GM10248 (cell line): Measurements from ENCODE around the gene PCDHGA10.
A peak's percentile ranks its signal among the peaks of the same experiment; 100 is the strongest.

Source experiments
- CTCF ChIA-PET: fragments of 300-600 bp; sonication (Branson Sonifier 250); formaldehyde crosslinking; extraction: SDS; loops from one replicate; lab custom pipeline; 2021; ENCODE audit warnings: antibody characterized with exemption; lab: Yijun Ruan, JAX
- POLR2A ChIA-PET: fragments of 350-650 bp; sonication (Branson Sonifier 250); formaldehyde crosslinking; extraction: SDS; loops from one replicate; lab custom pipeline; 2020; ENCODE audit warnings: antibody characterized with exemption; lab: Yijun Ruan, JAX
- DNase-seq: peaks from one replicate; pipeline ENCODE4 v3.0.0; 2012; ENCODE audit errors: extremely low spot score
- TF ChIP-seq, protein P1 (sequence below): IDR thresholded peaks from 2 replicates; pipeline ENCODE4 v1.5.1; 2012; ENCODE audit warnings: mild to moderate bottlenecking, low read depth; ENCODE audit errors: extremely low read depth, missing control alignments, control extremely low read depth

Gene PCDHGA10

DNA sequence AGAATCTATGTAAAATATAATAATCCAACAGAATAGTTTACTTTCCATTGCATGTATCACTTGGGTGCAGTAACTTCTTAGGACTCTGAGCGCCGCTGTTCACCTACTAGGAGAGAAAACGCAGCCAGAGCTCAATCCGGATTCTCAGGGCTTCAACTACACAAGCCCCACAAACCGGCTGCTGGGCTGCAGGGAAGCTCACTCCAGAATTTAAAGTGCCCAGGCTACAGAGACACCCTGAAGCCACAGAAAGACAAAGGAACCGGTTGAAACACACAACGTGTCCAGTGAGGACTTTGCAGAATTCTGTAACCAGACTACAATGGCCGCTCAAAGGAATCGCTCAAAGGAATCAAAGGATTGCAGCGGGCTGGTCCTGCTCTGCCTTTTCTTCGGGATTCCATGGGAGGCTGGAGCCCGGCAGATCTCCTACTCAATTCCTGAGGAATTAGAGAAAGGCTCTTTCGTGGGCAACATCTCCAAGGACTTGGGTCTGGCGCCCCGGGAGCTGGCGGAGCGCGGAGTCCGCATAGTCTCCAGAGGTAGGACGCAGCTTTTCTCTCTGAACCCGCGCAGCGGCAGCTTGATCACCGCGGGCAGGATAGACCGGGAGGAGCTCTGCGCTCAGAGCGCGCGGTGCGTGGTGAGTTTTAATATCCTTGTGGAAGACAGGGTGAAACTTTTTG is at the start of gene PCDHGA10:
Gene PCDHGA10 (plus strand): TSS at position 134 of the 686 bp plus-strand sequence. CDS start 189 bp downstream, at position 323.
- POLR2A ChIA-PET: no interaction called here
- TF ChIP-seq, protein P1, sequence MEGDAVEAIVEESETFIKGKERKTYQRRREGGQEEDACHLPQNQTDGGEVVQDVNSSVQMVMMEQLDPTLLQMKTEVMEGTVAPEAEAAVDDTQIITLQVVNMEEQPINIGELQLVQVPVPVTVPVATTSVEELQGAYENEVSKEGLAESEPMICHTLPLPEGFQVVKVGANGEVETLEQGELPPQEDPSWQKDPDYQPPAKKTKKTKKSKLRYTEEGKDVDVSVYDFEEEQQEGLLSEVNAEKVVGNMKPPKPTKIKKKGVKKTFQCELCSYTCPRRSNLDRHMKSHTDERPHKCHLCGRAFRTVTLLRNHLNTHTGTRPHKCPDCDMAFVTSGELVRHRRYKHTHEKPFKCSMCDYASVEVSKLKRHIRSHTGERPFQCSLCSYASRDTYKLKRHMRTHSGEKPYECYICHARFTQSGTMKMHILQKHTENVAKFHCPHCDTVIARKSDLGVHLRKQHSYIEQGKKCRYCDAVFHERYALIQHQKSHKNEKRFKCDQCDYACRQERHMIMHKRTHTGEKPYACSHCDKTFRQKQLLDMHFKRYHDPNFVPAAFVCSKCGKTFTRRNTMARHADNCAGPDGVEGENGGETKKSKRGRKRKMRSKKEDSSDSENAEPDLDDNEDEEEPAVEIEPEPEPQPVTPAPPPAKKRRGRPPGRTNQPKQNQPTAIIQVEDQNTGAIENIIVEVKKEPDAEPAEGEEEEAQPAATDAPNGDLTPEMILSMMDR: peak; percentile 77
- CTCF ChIA-PET: interaction anchor here (0.7 to 12.7 kb wide), 53 partner anchors 8 to 607 kb away, joined by 3 to 180 read pairs (median 5); partner anchors contain the start of genes HDAC3, PCDHB14, PCDHB15 and PCDHGA11
- DNase-seq: peak; percentile 73

DNA sequence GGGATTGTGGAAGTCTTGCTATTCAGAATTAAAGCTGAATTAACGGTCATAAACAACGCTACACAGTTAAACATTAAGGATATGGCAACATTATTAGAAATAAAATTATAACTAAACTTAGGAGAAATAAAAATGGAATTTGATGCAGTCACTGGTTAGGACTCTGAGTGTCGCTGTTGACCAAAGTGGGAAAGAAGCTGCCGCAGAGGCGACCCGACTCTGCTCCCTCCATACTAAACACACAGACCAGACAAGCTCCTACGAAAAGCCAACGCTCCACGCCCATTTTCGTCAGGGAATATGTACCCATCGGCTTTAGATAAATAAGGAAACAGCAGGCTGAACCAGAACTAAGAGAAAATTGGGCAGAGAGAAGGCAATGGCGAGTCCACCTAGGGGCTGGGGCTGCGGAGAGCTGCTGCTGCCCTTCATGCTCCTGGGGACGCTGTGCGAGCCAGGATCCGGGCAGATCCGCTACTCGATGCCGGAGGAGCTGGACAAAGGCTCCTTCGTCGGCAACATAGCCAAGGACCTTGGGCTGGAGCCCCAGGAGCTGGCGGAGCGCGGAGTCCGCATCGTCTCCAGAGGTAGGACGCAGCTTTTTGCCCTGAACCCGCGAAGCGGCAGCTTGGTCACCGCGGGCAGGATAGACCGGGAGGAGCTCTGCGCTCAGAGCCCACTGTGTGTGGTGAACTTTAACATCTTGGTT is 48.7 kb upstream of the PCDHGA10 start, which contains the start of gene PCDHGA5:
Gene PCDHGA5 (plus strand): TSS at position 211 of the 709 bp plus-strand sequence. CDS start 169 bp downstream, at position 380.
- POLR2A ChIA-PET: no interaction called here
- DNase-seq: no peak
- TF ChIP-seq, protein P1: no peak
- CTCF ChIA-PET: interaction anchor here (0.8 to 1.5 kb wide), 4 partner anchors 9 to 193 kb away, joined by 3 to 6 read pairs (median 4); partner anchors contain the start of genes PCDHGA10 and PCDHGA4

DNA sequence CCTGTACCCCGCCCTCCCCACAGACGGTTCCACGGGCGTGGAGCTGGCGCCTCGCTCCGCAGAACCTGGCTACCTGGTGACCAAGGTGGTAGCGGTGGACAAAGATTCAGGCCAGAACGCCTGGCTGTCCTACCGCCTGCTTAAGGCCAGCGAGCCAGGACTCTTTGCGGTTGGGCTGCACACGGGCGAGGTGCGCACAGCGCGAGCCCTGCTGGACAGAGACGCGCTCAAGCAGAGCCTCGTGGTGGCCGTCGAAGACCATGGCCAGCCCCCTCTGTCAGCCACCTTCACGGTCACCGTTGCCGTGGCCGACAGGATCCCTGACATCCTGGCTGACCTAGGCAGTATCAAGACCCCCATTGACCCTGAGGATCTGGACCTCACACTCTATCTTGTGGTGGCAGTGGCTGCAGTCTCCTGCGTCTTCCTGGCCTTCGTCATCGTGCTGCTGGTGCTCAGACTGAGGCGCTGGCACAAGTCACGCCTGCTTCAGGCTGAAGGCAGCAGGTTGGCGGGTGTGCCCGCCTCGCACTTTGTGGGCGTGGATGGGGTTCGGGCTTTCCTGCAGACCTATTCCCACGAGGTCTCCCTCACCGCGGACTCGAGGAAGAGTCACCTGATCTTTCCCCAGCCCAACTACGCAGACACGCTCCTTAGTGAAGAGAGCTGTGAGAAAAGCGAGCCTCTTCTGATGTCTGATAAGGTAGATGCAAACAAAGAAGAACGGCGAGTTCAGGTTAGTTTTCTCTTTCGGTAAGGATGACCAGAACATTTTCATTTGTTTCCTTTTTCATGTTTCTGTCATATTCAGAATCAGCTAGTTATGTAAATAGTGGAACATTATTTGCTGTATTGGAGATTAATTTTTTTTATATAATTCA is 46.5 kb upstream of the PCDHGA10 start:
- CTCF ChIA-PET: no interaction called here
- POLR2A ChIA-PET: no interaction called here
- DNase-seq: no peak
- TF ChIP-seq, protein P1: no peak

DNA sequence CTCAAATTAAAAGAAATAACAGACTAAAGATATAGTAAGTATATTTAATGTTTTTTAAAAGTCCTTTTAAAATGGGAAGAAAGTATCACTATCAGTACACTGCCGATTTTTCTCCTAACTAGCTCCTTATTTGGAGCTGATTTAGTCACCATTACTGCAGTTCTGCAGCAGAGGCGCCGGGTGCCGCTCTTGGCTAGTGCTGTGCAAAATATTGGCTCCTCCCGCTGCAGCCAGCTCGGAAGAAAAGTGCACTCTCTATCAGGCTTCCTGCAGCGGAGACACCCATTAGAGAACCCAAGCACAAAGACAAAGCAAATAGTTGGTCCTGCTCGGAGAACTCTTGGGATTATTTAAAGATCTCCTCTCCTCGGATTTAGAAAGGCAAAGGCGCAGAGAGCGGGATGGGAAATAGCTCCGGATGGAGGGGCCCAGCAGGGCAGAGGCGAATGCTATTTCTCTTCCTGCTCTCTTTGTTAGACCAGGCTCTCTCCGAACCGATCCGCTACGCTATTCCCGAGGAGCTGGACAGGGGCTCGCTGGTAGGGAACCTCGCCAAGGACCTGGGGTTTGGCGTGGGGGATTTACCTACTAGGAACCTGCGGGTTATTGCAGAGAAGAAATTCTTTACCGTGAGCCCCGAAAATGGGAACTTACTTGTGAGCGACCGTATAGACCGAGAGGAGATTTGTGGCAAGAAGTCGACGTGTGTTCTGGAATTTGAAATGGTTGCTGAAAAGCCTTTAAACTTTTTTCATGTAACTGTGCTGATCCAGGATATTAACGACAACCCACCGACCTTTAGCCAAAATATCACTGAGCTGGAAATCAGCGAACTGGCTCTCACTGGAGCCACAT is 42.6 kb upstream of the PCDHGA10 start, which contains the start of gene PCDHGB3:
Gene PCDHGB3 (plus strand): TSS at position 249 of the 855 bp plus-strand sequence. CDS start 153 bp downstream, at position 402.
- TF ChIP-seq, protein P1: peak; percentile 16
- ChIA-PET CTCF (interaction anchor here (1.0 to 2.7 kb wide), 15 partner anchors 8 to 198 kb away, joined by 3 to 12 read pairs (median 4); partner anchors contain the start of genes PCDHGA10, PCDHGA11, PCDHGA2 and PCDHGA4), POLR2A (no interaction called here)
- DNase-seq: peak; percentile 74

DNA sequence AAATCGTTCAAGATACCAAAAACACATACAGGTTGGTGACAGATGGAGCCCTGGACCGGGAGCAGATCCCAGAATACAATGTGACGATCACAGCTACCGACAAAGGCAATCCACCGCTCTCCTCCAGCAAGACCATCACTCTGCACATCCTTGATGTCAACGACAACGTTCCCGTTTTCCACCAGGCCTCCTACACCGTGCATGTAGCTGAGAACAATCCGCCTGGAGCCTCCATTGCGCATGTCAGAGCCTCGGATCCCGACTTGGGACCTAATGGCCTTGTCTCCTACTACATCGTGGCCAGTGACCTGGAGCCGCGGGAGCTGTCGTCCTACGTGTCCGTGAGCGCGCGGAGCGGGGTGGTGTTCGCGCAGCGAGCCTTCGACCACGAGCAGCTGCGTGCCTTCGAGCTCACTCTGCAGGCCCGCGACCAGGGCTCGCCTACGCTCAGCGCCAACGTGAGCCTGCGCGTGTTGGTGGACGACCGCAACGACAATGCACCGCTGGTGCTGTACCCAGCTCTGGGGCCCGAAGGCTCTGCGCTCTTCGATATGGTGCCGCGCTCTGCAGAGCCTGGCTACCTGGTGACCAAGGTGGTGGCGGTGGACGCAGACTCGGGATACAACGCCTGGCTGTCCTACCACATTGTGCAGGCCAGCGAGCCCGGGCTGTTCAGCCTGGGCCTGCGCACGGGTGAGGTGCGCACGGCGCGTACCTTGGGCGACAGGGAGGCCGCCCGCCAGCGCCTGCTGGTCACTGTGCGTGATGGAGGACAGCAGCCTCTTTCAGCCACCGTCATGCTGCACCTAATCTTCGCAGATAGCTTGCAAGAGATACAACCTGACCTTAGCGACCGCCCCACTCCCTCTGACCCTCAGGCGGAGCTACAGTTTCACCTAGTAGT is 41.0 kb upstream of the PCDHGA10 start:
- DNase-seq: no peak
- ChIA-PET CTCF (interaction anchor here (0.9 to 2.7 kb wide), 6 partner anchors 10 to 186 kb away, joined by 3 to 8 read pairs (median 4); partner anchors contain the start of genes PCDHGA10, PCDHGA11, PCDHGA2 and PCDHGC3), POLR2A (no interaction called here)
- TF ChIP-seq, protein P1: no peak
